HG02642 (cell line): ENCODE measurements around the gene DLG2.

ENCODE experiments used
- ATAC-seq: cut with Tn5 transposase; IDR thresholded peaks from one replicate; pipeline ENCODE4 v1.9.1; 2021; ENCODE audit warnings: mild to moderate bottlenecking; ENCODE audit not compliant: unreplicated experiment, poor library complexity

The DLG2 gene

GRCh38 chr11:84273541-84273940 lies 1353.6 kb downstream of the DLG2 start:
- no peak for ATAC-seq

GRCh38 chr11:84270466-84270865 lies 1356.7 kb downstream of the DLG2 start:
- ATAC-seq: no peak

- ATAC-seq: no peak
Observed at GRCh38 chr11:84264066-84264465, 1363.1 kb downstream of the DLG2 start.

DNA sequence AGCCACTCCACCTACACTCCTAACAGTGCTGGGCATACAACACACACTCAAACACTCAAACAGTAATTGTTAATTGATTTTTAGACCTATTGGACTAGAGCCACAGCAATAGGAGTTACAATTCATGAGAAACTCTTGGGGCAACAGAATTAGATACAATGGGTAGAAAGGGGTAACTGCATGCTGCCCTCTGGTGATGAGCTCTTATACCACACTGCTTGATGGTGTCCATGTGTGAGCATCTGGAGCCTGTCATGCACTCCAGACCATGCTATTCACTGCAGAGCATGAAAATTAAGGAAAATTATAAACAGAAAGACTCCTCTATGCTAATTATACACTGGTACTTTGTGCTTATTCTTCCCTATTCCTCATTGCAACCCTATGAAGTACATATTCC lies 1365.4 kb downstream of the DLG2 start:
- peak; percentile 53 for ATAC-seq

DNA sequence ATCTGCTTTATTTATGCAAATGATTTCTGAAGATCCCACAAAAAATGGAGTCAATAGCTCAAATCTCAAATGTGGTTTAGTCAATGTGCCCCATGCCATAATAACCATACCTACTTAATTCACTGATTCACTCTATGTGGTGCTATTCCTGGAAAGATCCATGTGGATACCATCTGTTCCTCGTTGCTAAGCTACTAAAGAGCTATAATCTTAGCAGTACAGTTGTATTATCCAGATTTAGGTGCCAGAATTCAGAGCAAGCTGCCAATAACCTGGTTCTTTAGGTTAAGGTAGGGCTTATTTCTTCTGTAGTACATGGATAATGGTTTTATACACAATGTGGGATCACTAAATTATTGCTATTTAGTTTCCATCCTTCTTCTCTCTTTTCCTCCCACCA lies 1366.3 kb downstream of the DLG2 start:
- ATAC-seq: no peak

DNA sequence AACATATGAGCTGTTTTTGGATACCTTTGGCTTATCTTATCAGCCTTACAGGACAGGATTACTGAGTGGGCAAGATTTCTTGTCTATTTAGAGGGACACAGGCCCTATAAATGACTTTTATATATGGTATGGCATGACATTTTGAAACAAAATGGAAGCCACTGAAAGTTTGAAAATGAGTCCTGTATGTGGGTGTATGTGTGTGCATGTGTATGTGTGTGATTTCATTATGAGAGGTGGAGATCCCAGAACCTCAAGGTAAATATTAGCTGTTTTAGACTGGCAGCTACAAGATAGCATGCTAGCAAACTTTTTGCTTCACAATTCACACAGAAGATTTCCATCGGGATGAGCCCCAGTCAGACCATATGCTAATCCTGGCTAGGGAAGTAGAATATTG lies 1370.5 kb downstream of the DLG2 start:
- ATAC-seq: no peak

GRCh38 chr11:84255483-84255882 lies 1371.7 kb downstream of the DLG2 start:
- ATAC-seq: no peak

- no peak for ATAC-seq
Observed at GRCh38 chr11:84250834-84251613, 1376.1 kb downstream of the DLG2 start.

- ATAC-seq: peak; percentile 87
Observed at GRCh38 chr11:84249344-84250135, 1377.6 kb downstream of the DLG2 start.

- ATAC-seq: no peak
Observed at GRCh38 chr11:84247926-84248325, 1379.2 kb downstream of the DLG2 start.

DNA sequence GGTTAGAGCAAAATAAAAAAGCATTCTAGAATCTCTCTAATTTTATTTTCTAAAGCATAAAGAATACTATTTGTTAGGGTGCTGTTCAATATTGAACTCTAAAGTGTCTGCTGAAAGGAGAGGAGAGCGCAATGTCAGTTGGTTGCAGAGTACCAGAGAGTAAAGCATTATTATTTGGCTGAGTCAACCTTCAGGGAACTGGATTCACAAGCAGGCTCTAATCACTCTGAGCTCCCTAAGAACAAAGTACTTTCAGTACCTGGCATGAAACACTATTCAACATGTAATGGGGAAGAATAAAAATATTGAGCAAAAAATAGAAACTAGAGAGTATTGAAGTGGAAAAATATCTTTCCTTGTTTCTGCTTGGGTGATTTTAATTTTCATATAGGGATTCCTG lies 1380.0 kb downstream of the DLG2 start:
- ATAC-seq: no peak

DNA sequence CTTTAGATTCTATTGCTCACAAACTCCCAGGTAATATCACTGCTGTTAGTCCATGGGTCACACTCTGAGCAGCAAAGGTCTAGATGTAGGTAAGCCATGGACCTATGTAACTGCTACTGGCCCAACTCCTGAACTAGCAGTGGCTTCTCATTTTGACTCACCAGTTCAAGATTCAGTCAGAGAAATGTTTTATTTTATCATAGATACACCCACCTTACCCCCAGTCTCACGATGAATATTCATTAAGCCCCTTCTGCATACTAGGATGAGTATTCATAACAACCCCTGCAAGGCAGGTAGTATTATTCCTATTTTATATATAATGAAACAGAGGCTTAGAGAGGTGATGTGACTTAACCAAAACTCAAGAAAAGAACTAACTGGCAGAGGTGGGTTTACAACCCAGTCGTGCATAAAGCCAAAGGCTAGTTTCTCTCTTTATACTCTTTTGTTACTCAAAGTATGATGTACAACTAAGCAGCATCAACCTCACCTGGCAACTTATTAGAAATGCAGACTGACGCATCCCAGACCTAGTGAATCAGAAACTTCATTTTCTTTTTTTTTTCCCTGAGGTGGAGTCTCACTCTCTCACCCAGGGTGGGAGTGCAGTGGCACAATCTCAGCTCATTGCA lies 1383.4 kb downstream of the DLG2 start:
- peak; percentile 78 for ATAC-seq

DNA sequence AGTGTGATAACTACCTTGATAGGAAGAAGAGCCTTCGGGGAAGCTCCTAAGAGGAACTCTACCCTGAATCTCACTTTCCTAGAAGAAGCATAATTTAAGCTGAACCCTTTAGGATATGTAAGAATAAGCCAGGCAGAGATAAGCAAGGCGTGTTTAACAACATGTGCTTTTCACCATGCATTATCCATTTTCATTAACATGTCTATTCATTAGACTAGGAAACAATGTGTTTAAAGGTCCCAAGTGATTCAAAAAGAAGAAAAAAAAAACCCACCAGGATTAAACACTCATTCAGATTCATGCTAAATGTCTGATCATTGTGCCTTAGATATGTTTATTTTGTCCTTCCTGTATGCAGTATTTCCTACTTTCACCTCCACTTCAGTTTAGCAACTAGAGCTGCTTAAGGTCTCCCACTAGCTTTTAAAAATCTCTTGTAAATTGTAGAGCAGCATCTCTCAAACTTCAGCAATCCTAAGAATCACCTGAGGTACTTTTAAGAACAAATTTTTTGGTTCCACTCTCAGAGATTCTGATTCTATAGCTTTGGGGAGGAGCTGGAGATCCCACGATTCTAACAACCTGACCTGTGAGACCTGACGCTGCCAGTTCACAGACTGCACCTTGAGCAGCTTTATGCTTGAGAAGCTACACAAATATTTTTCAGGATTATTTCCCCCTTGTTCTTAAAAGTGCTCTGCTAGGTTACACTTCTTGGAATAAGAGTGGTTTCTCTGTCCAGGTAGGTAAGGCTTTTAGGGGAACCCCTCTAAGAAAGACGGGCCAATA lies 1385.6 kb downstream of the DLG2 start:
- no peak for ATAC-seq

DNA sequence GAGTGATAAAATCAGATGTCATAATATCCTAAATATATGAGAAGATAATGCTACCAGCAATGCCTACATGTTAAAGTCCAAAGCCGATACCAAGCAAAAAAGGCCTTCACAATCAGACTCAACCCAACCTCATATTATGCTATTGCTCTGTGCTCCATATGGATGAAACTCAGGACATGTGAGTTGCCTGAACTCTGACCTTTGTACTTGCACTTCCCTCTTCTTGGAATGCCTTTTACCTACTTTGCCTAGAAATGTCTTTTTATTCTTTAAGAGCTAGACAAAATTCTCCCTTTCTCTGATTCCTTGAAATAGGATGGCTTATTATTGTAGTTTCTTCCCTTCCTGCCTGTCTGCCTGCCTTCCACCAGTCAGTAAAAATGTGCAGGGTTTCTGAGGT lies 1386.3 kb downstream of the DLG2 start:
- no peak for ATAC-seq

- no peak for ATAC-seq
Observed at GRCh38 chr11:84236436-84236835, 1390.7 kb downstream of the DLG2 start.

DNA sequence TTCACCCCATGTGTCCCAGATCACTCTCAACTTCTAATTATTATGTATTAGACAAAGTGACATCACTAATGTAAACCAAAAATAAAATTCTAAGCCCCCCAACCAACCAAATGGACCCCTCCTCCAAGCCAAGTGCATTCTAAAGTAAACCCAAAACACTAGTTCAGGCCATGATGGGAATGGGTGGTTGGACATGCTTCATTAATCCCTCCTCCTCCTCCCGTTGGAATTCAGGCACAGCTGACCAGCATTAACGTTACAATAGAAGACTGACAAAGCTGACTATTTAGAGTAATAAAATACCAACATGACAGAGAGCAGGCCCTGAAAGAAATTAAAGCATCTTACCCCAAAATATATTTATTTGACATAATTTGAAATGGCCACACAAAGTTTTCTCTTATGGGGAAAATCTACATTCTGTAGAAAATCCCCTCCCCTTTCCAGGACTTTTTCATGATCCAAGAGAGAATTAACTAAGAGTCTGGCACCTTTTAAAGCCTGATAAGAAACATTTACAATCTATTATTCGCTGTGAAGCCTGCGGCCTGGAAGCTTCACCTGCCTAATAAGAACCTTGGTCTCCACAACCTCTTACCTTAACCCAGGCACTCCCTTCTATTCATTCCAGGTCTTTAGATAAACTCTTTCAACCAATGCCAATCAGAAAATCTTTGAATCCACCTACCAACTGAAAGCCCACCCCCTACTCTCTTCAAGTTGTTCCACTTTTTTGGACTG lies 1392.5 kb downstream of the DLG2 start:
- no peak for ATAC-seq

DNA sequence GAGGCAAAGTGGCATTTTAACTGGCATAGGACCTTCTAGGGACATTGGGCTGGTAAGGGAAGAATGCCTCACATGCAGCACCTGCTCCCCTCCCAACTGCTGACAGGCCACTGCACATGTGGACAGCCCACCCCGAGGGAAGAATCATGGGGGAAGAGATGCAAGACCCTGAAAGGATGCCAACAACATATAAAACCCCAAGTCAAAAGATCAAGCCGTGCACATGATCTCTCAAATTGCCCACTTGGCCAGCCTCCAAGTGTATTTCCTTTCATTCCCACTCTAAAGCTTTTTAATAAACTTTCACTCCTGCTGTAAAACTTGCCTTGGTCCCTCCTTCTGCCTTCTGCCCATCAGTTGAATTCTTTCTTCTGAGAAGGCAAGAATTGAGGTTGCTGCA lies 1393.1 kb downstream of the DLG2 start:
- ATAC-seq: no peak

DNA sequence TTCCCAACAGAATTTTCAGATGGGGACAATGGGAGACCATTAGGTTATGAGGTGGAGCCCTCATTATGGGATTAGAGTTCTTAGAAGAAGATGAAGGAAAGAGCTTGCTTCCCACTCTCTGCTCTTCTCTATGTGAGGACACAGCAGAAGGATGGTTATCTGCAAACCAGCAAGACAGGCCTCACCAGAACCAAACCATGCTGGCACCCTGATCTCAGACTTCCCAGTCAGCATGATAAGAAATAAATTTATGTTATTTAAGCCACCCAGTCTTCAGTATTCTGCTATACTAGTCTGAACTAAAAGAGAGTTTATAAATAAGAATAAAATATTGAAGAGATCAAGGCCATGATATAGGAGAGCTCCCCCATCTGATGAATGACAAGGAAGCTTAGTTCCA lies 1394.6 kb downstream of the DLG2 start:
- ATAC-seq: no peak

- no peak for ATAC-seq
Observed at GRCh38 chr11:84230402-84230801, 1396.7 kb downstream of the DLG2 start.
